ENCODE data around the gene MBD6.

DNA sequence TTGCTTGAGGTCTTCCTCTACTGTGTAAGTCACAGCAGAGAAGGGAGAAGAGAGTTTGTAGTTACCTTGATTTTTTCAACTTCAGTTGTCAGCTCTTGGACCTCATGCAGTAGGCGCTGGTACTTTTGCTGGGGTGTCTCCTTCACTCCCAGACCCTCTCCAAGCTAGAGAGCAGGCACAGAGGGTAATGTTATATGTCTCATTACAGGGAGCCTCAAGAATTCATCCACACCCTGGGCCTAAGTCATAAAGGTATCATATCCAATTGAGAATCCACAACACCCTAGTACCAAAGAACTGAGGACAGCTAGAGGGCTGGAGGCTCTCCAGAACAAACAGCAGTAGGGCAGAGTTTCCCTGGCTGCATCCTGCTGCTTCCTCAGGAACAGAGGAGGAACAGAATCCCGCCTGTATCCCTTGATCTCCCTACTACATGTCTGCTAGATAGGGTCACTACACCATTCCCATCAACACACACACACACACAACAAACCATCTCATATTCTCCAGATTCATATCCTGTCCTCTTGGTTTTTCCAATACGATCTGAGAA is 12.4 kb downstream of the MBD6 start:
- TF ChIP-seq POLR2A (IDR thresholded peaks at IDR 0.05; ENCODE audit: low read length) (no peak), GATA1 (IDR thresholded peaks at IDR 0.05; ENCODE audit: low read depth, low read length) (no peak)
